ENCODE measurements around the gene MAG.

GRCh38 chr19:35347930-35348298 is 56.0 kb downstream of the MAG start:
- TF ChIP-seq CTCF (IDR thresholded peaks at IDR 0.05): no peak
- no peak for TF ChIP-seq EZH2 (IDR thresholded peaks at IDR 0.05)
- TF ChIP-seq EZH2phosphoT487 (IDR thresholded peaks at IDR 0.05): no peak
